ENCODE measurements around the gene CALM1. TPM values are rescaled to one million over a fixed set of nuclear protein-coding genes. Genes with fewer than 3 reads are reported as not detected.

CALM1 gene
- total and polyA plus RNA-seq, 2 experiments from 2014 or later, result 405 to 862 TPM

DNA sequence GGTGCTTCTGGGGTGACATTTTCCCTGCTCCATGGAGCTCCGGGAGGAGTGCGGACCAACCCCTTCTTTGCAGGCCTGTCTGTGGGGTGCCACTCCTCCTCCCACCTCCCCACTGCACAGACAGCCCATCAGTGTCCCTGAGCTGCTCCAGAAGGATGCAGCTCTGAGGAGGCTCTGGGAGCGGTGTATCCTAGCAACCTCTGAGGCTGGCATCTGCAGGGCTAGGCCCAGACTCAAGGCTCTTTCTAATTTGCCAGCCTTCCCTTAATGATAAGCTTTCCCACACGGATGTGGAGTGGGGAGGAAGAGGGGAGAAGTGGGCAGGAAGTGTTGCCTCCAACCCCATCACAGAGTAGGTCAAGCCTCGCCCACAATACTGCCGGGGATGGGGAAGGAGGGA lies 59.7 kb downstream of the CALM1 start:
- Histone ChIP-seq H3K36me3 (replicated peaks; ENCODE audit: insufficient read depth, low read depth) (no peaks in the 10 kb centered on the region), H3K27me3 (no peaks in the 10 kb centered on the region), H3K4me1 (ENCODE audit: insufficient read depth) (no peaks in the 10 kb centered on the region), H3K4me3 (no peak overlapping the region), H3K79me2 (no peaks in the 10 kb centered on the region), H3K4me2 (no peak overlapping the region), H2AFZ (no peak overlapping the region), H3K9me3 (ENCODE audit: low read depth) (no peaks in the 10 kb centered on the region), H4K20me1 (ENCODE audit: insufficient read depth, poor library complexity, severe bottlenecking) (no peaks in the 10 kb centered on the region), H3K27ac (no peak overlapping the region), H3K9me2 (replicated peaks; ENCODE audit: insufficient read depth) (no peaks in the 10 kb centered on the region)
- WGBS (ENCODE audit: low lambda C conversion rate, missing lambda C conversion rate), result 59% methylated on average over 6 of the region's 6 CpGs
- DNase-seq (ENCODE audit: low spot score), result no peak
- TF ChIP-seq EZH2 (IDR thresholded peaks at IDR 0.05; ENCODE audit: borderline replicate concordance) (no peak), EZH2phosphoT487 (IDR thresholded peaks at IDR 0.05; ENCODE audit: low read depth, severe bottlenecking, unreplicated experiment) (no peak)
- TF ChIP-seq, protein P1, sequence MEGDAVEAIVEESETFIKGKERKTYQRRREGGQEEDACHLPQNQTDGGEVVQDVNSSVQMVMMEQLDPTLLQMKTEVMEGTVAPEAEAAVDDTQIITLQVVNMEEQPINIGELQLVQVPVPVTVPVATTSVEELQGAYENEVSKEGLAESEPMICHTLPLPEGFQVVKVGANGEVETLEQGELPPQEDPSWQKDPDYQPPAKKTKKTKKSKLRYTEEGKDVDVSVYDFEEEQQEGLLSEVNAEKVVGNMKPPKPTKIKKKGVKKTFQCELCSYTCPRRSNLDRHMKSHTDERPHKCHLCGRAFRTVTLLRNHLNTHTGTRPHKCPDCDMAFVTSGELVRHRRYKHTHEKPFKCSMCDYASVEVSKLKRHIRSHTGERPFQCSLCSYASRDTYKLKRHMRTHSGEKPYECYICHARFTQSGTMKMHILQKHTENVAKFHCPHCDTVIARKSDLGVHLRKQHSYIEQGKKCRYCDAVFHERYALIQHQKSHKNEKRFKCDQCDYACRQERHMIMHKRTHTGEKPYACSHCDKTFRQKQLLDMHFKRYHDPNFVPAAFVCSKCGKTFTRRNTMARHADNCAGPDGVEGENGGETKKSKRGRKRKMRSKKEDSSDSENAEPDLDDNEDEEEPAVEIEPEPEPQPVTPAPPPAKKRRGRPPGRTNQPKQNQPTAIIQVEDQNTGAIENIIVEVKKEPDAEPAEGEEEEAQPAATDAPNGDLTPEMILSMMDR (IDR thresholded peaks at IDR 0.05; ENCODE audit: poor library complexity), result no peak

DNA sequence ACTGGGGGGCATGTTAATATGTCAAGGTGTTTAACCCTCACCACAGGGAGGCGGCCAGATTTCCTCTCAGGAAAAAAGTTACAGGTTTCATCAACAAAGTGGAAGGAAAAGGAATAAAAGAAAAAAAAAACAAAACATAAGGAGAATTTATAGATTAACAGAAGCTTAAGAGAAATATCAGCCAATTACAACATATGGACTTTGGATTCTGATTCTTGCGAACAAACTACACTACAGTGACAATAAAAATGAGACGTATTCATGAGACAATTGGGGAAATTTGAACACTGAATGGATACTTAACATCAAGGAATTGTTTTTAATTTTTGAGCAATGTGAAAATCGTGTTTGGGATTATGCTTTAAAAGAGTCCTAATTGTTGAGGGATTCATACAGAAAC lies 60.4 kb downstream of the CALM1 start:
- WGBS (ENCODE audit: low lambda C conversion rate, missing lambda C conversion rate), result 64% methylated on average over 4 of the region's 4 CpGs
- H2AFZ ChIP-seq, result no peak overlapping the region

More for the DNA sequence above, 60.4 kb downstream of the CALM1 start:
- H3K4me2 ChIP-seq, result no peak overlapping the region
- H3K9me3 ChIP-seq (ENCODE audit: low read depth), result no peaks in the 10 kb centered on the region
- no peak overlapping the region for H3K27ac ChIP-seq
- H3K79me2 ChIP-seq, result no peaks in the 10 kb centered on the region
- H3K9me2 ChIP-seq (replicated peaks; ENCODE audit: insufficient read depth), result no peaks in the 10 kb centered on the region
- no peaks in the 10 kb centered on the region for H3K4me1 ChIP-seq (ENCODE audit: insufficient read depth)
- H3K4me3 ChIP-seq, result no peak overlapping the region
- TF ChIP-seq, protein P1 (IDR thresholded peaks at IDR 0.05; ENCODE audit: poor library complexity), result no peak
- TF ChIP-seq EZH2phosphoT487 (IDR thresholded peaks at IDR 0.05; ENCODE audit: low read depth, severe bottlenecking, unreplicated experiment) (no peak), EZH2 (IDR thresholded peaks at IDR 0.05; ENCODE audit: borderline replicate concordance) (no peak)
- H4K20me1 ChIP-seq (ENCODE audit: insufficient read depth, poor library complexity, severe bottlenecking), result no peaks in the 10 kb centered on the region
- no peaks in the 10 kb centered on the region for H3K27me3 ChIP-seq
- no peak for DNase-seq (ENCODE audit: low spot score)
- no peaks in the 10 kb centered on the region for H3K36me3 ChIP-seq (replicated peaks; ENCODE audit: insufficient read depth, low read depth)

Other genes starting within 250 kb of the CALM1 start
- gene PSMC1, start 140.5 kb upstream of the CALM1 start, total RNA-seq, result 148 and 171 TPM in 2 replicates
- 144 and 163 TPM in 2 replicates for gene PSMC1, start 140.5 kb upstream of the CALM1 start, polyA plus RNA-seq
- 11.4 and 20.0 TPM in 2 replicates for gene NRDE2, start 65.1 kb upstream of the CALM1 start, total RNA-seq
- 21.9 and 27.9 TPM in 2 replicates for gene NRDE2, start 65.1 kb upstream of the CALM1 start, polyA plus RNA-seq

All from hepatocyte (in vitro differentiated cells).